ENCODE measurements around the gene FAM107A. TPM values are rescaled to one million over a fixed set of nuclear protein-coding genes. Genes with fewer than 3 reads are reported as not detected.

The FAM107A gene
- total and polyA plus RNA-seq, 9 of the 15 experiments (the other 6 are each of a cell fraction or from before 2014, with no cell fraction given) = 0.07 TPM; not detected in 8

DNA sequence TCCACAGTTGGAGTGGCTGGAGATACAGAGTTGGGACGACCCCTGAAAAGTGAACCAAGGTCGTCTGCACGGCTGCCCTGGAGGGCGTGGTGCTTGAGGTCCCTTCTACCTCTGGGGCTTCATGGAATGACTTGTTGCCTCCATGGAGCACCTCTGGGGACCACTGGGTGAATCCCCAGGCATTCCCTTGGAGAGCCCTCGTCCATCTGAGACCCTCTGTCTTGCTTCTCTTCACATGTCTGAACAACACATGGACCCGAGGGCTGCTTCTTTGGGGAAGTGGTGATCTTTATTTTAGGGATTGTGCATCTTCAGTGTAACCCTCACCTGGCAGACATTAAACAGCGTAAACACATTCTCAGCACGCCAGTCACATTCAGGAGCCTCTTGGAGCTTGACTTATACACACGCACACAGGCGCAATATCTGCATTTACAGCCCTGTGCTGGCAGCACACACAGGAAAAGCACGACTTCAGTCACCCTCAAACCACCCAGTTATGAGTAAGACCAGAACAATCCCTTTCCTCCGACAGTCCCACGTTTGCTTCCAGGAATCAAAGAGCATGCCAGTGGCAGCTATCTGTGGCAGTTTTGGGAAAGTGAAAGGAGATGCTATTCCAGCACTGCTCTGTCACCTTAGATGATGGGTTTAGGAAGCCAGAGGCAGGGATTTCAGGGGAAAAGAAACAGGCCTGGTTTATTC is 12.6 kb downstream of the FAM107A start:
- no TSS peak for BruUV-seq (replicated peaks)
- no peaks in the 10 kb centered on the region for H3K9me1 ChIP-seq (ENCODE audit: control insufficient read depth, insufficient read depth, low read length)
- H2AFZ ChIP-seq (ENCODE audit: low read depth, low read length) = no peak overlapping the region
- in situ Hi-C loops (cut with MboI) (no loop called here), intact Hi-C loops (cut with micrococcal nuclease) (no loop called here)
- H4K20me1 ChIP-seq (replicated peaks; ENCODE audit: control insufficient read depth, insufficient read depth, low read length) = peaks cover 3% of the 10 kb centered on the region; the same call in 1 of the 2 replicates
- DNase-seq (ENCODE audit: extremely low read depth in 1 of 4, low spot score in 3 of 4) (no peak), ATAC-seq (no peak), FAIRE-seq (no peak)
- H3K9me3 ChIP-seq (replicated peaks; ENCODE audit: control insufficient read depth, insufficient read depth, low read depth, low read length) = no peaks in the 10 kb centered on the region
- H3K9ac ChIP-seq (ENCODE audit: insufficient read depth in 1 of 2, low read depth in 2 of 2, low read length in 2 of 2) = no peak overlapping the region
- H3K27me3 ChIP-seq (ENCODE audit: control insufficient read depth in 2 of 2, insufficient read depth in 2 of 2, low read length in 2 of 2) = peaks cover 0 to 47% of the 10 kb centered on the region in 2 experiments; a peak in 2 of 5 replicates
- WGBS (ENCODE audit: insufficient coverage, low coverage, missing lambda C conversion rate) = 2% methylated on average over 13 of the region's 13 CpGs
- ChIA-PET POLR2A (interaction anchor here (0.8 kb wide), 1 partner anchor 8 kb away, joined by 4 read pairs; no protein-coding TSS in a partner anchor), CTCF (ENCODE audit: low intra/inter-chr PET ratio) (no interaction called here)
- no peaks in the 10 kb centered on the region for H3K79me2 ChIP-seq (ENCODE audit: control insufficient read depth, insufficient read depth, low read length)
- H3K4me3 ChIP-seq = no peak overlapping the region
- H3K36me3 ChIP-seq (ENCODE audit: control insufficient read depth, insufficient read depth, low read length) = no peaks in the 10 kb centered on the region
- no peak overlapping the region for H3K4me2 ChIP-seq (ENCODE audit: insufficient read depth, low read length)
- H3K27ac ChIP-seq (ENCODE audit: extremely low read depth, low read depth, low read length) = no peak overlapping the region
- no peaks in the 10 kb centered on the region for H3K4me1 ChIP-seq (replicated peaks in 1 of 2; ENCODE audit: control insufficient read depth in 2 of 2, insufficient read depth in 2 of 2, low read length in 2 of 2)
- TF ChIP-seq ZBTB7A (IDR thresholded peaks at IDR 0.05; ENCODE audit: borderline replicate concordance, control insufficient read depth, low read depth, low read length) = no peak
- TF ChIP-seq, protein P1, sequence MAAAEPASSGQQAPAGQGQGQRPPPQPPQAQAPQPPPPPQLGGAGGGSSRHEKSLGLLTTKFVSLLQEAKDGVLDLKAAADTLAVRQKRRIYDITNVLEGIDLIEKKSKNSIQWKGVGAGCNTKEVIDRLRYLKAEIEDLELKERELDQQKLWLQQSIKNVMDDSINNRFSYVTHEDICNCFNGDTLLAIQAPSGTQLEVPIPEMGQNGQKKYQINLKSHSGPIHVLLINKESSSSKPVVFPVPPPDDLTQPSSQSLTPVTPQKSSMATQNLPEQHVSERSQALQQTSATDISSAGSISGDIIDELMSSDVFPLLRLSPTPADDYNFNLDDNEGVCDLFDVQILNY (CRISPR knock-in tag; IDR thresholded peaks at IDR 0.05) = no peak
- TF ChIP-seq, protein P2, sequence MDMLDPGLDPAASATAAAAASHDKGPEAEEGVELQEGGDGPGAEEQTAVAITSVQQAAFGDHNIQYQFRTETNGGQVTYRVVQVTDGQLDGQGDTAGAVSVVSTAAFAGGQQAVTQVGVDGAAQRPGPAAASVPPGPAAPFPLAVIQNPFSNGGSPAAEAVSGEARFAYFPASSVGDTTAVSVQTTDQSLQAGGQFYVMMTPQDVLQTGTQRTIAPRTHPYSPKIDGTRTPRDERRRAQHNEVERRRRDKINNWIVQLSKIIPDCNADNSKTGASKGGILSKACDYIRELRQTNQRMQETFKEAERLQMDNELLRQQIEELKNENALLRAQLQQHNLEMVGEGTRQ (CRISPR knock-in tag; IDR thresholded peaks at IDR 0.05) = no peak
- no peak for TF ChIP-seq ZBED1 (IDR thresholded peaks at IDR 0.05)
- TF ChIP-seq ILK (tag; IDR thresholded peaks at IDR 0.05; ENCODE audit: borderline replicate concordance, low read depth) = no peak
- TF ChIP-seq, protein P3, sequence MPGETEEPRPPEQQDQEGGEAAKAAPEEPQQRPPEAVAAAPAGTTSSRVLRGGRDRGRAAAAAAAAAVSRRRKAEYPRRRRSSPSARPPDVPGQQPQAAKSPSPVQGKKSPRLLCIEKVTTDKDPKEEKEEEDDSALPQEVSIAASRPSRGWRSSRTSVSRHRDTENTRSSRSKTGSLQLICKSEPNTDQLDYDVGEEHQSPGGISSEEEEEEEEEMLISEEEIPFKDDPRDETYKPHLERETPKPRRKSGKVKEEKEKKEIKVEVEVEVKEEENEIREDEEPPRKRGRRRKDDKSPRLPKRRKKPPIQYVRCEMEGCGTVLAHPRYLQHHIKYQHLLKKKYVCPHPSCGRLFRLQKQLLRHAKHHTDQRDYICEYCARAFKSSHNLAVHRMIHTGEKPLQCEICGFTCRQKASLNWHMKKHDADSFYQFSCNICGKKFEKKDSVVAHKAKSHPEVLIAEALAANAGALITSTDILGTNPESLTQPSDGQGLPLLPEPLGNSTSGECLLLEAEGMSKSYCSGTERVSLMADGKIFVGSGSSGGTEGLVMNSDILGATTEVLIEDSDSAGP (CRISPR knock-in tag; IDR thresholded peaks at IDR 0.05) = no peak
- TF ChIP-seq ZNF384 (IDR thresholded peaks at IDR 0.05; ENCODE audit: low read depth, low read length) = no peak
- TF ChIP-seq SMARCA4 (IDR thresholded peaks at IDR 0.05) = no peak
- TF ChIP-seq, protein P4, sequence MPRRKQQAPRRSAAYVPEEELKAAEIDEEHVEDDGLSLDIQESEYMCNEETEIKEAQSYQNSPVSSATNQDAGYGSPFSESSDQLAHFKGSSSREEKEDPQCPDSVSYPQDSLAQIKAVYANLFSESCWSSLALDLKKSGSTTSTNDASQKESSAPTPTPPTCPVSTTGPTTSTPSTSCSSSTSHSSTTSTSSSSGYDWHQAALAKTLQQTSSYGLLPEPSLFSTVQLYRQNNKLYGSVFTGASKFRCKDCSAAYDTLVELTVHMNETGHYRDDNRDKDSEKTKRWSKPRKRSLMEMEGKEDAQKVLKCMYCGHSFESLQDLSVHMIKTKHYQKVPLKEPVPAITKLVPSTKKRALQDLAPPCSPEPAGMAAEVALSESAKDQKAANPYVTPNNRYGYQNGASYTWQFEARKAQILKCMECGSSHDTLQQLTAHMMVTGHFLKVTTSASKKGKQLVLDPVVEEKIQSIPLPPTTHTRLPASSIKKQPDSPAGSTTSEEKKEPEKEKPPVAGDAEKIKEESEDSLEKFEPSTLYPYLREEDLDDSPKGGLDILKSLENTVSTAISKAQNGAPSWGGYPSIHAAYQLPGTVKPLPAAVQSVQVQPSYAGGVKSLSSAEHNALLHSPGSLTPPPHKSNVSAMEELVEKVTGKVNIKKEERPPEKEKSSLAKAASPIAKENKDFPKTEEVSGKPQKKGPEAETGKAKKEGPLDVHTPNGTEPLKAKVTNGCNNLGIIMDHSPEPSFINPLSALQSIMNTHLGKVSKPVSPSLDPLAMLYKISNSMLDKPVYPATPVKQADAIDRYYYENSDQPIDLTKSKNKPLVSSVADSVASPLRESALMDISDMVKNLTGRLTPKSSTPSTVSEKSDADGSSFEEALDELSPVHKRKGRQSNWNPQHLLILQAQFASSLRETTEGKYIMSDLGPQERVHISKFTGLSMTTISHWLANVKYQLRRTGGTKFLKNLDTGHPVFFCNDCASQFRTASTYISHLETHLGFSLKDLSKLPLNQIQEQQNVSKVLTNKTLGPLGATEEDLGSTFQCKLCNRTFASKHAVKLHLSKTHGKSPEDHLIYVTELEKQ (CRISPR knock-in tag; IDR thresholded peaks at IDR 0.05) = no peak
- no peak for TF ChIP-seq ZNF124 (CRISPR knock-in tag; IDR thresholded peaks at IDR 0.05)
- no peak for TF ChIP-seq CBX8 (IDR thresholded peaks at IDR 0.05; ENCODE audit: borderline replicate concordance, extremely low read depth, low read depth, low read length, poor library complexity, severe bottlenecking)
- no peak for TF ChIP-seq SIN3B (IDR thresholded peaks at IDR 0.05; ENCODE audit: low read depth)
- TF ChIP-seq KAT7 (CRISPR knock-in tag; IDR thresholded peaks at IDR 0.05; ENCODE audit: borderline replicate concordance) = no peak
- no peak for TF ChIP-seq BRD9 (IDR thresholded peaks at IDR 0.05; ENCODE audit: low read depth, partially characterized antibody)
- TF ChIP-seq HDAC6 (IDR thresholded peaks at IDR 0.05; ENCODE audit: low read depth, low read length) = no peak
